BE2C (cell line): Measurements from ENCODE around the gene MBTPS1.
A peak's percentile ranks its signal among the peaks of the same experiment; 100 is the strongest.

Experiments
- DNase-seq: peaks from one replicate; pipeline ENCODE4 v3.0.0-alpha.2; 2020
- H3K27me3 ChIP-seq: fragments of 250-450 bp; sonication (Bioruptor Pico); 2 replicates; pipeline ENCODE4 v1.5.1; 2020; ENCODE audit warnings: mild to moderate bottlenecking
- H3K36me3 ChIP-seq: fragments of 250-450 bp; sonication (Bioruptor Pico); 2 replicates; pipeline ENCODE4 v1.5.1; 2020; ENCODE audit warnings: mild to moderate bottlenecking
- H3K4me1 ChIP-seq: fragments of 250-450 bp; sonication (Bioruptor Pico); 2 replicates; pipeline ENCODE4 v1.5.1; 2020
- H3K4me3 ChIP-seq: 2 replicates; pipeline ENCODE4 v1.5.1; 2011; ENCODE audit warnings: low read depth, low read length
- H3K9me3 ChIP-seq: fragments of 250-450 bp; sonication (Bioruptor Pico); 2 replicates; pipeline ENCODE4 v1.5.1; 2020
- TF ChIP-seq, protein P1 (sequence below): IDR thresholded peaks from 2 replicates; pipeline ENCODE4 v1.5.1; 2012; ENCODE audit warnings: mild to moderate bottlenecking, low read depth, low read length

The MBTPS1 gene

DNA sequence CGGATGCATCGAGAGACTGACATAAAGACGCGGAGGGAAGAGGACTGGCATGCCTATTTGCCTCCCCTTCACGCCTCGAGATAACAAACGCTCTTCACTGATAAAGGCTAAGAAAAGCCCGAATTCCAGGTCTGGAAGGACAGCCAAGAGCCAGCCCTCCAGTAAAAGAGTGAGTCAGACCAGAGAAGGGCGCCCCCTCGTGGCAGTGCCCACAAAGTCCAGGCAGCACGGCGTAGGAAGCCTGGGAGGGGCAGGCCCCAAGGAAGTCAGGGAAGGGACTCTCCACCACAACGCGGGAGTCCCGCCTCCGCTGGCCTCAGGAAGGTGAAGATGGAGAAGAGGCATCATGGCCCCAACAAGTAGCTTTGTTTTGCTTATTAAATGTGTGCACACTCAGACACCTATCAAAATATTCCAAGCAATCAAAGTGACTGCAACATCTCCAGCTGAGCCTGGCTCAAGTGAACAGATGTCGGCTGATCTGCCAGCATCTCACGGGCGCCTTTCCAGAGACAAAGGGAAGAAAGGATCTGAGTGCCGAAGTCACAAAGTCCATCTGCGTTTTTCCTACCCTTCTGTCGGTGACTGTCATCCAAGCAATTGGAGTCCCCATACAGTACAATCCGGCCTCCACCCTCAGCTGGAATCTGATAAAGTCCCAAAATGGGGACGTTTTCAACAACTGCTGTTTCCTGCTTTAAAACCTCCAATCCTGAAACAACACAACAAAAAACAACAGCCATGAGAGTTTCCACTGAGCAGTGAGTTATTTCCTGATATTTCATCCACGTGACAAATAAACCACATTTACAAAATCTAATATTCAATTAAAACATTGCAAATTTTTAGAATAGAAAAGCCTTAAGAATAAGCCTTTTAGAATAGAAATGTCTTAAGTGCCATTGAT is 53.8 kb downstream of the MBTPS1 start:
- DNase-seq: peak; percentile 82
- no peaks in the 10 kb centered on the region for H3K9me3 ChIP-seq
- peaks cover 62% of the 10 kb centered on the region for H3K36me3 ChIP-seq
- TF ChIP-seq, protein P1, sequence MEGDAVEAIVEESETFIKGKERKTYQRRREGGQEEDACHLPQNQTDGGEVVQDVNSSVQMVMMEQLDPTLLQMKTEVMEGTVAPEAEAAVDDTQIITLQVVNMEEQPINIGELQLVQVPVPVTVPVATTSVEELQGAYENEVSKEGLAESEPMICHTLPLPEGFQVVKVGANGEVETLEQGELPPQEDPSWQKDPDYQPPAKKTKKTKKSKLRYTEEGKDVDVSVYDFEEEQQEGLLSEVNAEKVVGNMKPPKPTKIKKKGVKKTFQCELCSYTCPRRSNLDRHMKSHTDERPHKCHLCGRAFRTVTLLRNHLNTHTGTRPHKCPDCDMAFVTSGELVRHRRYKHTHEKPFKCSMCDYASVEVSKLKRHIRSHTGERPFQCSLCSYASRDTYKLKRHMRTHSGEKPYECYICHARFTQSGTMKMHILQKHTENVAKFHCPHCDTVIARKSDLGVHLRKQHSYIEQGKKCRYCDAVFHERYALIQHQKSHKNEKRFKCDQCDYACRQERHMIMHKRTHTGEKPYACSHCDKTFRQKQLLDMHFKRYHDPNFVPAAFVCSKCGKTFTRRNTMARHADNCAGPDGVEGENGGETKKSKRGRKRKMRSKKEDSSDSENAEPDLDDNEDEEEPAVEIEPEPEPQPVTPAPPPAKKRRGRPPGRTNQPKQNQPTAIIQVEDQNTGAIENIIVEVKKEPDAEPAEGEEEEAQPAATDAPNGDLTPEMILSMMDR: peak; percentile 94
- H3K4me1 ChIP-seq: no peaks in the 10 kb centered on the region; the same call in 1 of the 2 replicates
- no peaks in the 10 kb centered on the region for H3K27me3 ChIP-seq
- no peak overlapping the region for H3K4me3 ChIP-seq

DNA sequence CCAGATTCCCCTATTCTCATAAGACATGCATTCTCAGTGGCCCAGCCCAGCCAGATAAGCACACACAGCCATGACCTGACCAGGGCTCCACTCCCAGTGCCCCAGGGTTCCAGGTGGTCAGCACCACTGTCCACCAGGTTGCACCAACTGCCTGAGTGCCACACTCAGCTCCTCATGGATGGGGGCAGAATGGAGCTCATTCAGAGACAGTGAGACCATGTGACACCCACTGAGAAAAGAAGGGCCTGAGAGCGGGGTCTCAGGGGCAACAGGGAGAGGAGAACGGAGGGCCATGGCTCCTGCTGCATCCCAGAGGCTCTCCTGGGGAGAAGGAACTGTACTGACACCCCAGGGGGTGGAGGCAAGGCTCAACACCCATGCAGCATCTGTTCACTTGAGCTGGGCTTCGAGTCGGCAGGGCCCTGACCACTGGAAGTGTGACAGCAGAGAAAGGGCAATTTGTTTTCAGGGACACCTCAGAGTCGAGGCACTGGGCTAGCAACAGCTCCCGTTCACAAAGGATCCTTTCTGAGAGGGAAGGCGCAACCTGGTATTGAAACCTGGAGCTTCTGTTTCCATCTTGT is 55.4 kb downstream of the MBTPS1 start:
- TF ChIP-seq, protein P1: no peak
- DNase-seq: no peak
- Histone ChIP-seq H3K27me3 (no peaks in the 10 kb centered on the region), H3K4me3 (no peak overlapping the region), H3K4me1 (no peaks in the 10 kb centered on the region; the same call in 1 of the 2 replicates), H3K36me3 (peaks cover 54% of the 10 kb centered on the region), H3K9me3 (no peaks in the 10 kb centered on the region)

DNA sequence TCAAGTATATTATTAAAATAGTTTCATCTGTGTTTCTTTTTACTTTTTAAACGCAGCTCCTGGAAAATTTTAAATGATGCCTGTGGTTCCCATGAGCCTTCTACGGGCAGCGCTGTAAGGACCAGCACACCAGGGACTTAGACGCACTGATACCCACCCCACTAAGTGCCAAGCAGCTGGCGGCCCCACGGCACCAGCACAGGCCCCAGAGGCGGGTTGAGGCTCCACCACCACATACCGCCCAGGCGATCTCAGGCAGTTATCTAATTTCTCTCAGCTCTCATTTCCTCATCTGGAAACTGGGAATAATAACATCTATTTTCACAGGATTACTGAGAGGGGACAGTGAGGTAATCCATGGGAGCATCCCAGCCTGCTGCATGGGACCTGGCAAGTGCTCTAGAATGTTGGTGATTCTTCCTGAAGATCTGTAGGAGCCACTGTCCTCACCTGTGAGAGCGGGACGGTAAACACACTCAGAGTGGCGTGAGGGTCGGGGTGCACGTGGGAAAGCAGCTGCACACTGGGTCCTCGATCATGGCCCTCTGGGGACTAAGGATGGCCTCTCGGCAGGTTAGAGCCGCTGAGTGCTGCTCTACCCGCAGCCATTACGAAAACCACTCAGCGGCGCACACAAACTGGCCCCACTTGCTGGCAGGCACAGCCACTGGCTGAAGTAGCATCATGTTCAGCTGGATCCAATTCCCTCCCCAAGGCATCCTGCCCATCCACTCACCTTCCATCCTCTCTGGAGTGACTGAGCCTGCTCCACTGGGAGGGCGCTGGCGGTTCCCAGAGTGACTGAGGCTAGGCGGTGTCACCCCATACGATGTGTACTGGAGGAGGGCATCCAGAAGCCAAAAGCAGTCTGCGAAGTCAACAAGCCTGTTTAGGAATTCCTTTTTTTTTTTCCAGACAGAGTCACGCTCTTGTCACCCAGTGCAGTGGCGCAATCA is 56.5 kb downstream of the MBTPS1 start:
- H3K36me3 ChIP-seq: peaks cover 51% of the 10 kb centered on the region
- H3K9me3 ChIP-seq: no peaks in the 10 kb centered on the region
- no peaks in the 10 kb centered on the region for H3K27me3 ChIP-seq
- no peak for DNase-seq
- no peak overlapping the region for H3K4me3 ChIP-seq
- TF ChIP-seq, protein P1: no peak
- H3K4me1 ChIP-seq: no peaks in the 10 kb centered on the region; the same call in 1 of the 2 replicates

DNA sequence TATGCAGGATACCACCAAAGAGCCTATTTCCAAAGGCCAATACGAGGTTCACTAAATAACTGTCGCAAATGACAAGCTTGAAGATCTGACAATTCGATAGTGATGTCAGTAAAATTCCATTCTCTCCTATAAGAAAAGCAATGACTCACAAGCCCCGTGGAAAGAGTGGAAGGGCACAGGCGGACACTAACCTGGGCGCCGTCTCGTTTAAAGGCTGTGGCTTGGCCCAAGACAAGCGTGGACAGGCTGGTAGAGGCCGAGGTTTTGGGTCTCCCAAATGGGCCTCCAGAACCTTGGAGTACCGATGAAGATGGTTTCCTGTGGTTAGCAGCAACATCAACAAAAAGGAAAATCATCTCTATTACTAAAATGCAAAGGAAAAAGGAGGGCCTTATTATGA is 57.6 kb downstream of the MBTPS1 start:
- peaks cover 59% of the 10 kb centered on the region for H3K36me3 ChIP-seq

DNA sequence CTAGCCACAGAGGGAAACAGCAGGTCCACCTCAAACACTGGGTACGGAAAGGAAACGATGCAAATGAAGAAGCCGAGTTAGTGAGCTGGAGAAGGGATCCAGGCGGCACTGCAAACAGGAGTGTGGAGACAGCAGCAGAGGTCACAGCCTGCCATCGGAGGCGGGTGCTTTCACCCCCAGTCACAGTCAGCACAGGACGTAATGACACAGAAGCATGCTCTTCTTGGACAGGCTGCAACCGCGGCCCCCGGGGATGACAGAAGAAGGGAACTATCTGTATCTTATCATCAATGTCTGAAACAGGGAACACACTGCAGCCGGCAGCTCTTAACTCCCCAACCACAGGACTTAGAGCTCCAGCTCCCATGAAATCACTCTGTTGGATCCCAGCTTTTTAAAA is 58.1 kb downstream of the MBTPS1 start:
- H3K27me3 ChIP-seq: no peaks in the 10 kb centered on the region
- TF ChIP-seq, protein P1: no peak
- H3K4me3 ChIP-seq: no peak overlapping the region
- H3K9me3 ChIP-seq: no peaks in the 10 kb centered on the region
- no peaks in the 10 kb centered on the region; the same call in 1 of the 2 replicates for H3K4me1 ChIP-seq
- H3K36me3 ChIP-seq: peaks cover 61% of the 10 kb centered on the region
- peak; percentile 41 for DNase-seq

More for the DNA sequence above, 57.6 kb downstream of the MBTPS1 start:
- no peak for DNase-seq
- H3K9me3 ChIP-seq: no peaks in the 10 kb centered on the region
- no peak overlapping the region for H3K4me3 ChIP-seq
- TF ChIP-seq, protein P1: no peak
- no peaks in the 10 kb centered on the region; the same call in 1 of the 2 replicates for H3K4me1 ChIP-seq
- H3K27me3 ChIP-seq: no peaks in the 10 kb centered on the region
